T follicular helper cell (primary cell): Measurements from ENCODE around the gene BICRAL.
"Not testable (repeated sequence)": the region's sequence is repeated elsewhere in the genome, so short reads cannot be mapped to it uniquely, and the experiment has no call there.

Experiments
- DNase-seq: peaks from one replicate; pipeline ENCODE4 v3.0.0-alpha.2; 2020; ENCODE audit warnings: low read depth

BICRAL gene

GRCh38 chr6:42846505-42846904 is 64.7 kb downstream of the BICRAL start:
- DNase-seq = no peak

DNA sequence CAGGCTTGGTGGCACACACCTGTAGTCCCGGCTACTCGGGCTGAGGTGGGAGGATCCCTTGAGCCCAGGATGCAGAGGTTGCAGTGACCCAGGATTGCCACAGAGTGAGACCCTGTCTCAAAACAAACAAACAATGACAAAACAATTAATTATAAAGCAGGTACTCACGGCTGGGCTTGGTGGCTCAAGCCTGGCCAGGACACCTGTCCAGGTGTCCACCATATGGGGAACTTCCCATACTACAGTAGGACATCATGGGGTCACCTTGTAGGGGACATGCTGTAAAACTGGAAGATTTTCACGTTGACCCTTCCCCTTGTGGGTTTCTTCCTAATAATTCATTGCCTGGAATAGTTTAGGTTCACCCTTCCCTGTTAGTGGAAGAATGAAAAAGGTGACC is 66.8 kb downstream of the BICRAL start:
- no peak for DNase-seq

DNA sequence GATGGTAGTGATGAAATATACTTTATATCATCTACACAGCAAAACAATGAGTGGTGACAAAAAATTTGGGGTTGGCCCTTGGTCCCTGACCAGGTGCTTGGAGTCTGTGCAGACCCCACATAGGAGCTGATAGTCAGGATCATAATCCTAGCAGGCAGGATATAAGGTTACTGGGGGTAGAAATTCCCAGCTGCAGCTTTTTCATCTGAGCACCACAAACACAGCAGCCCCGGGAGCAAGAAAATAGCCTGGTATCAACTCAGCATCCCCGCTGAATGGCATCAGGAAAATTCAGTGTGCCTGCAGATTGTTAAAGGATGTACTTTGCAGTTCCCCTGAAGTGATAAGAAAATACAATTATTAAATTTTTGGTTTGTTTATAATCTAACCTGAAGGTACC is 69.7 kb downstream of the BICRAL start:
- DNase-seq = no peak

GRCh38 chr6:42860036-42860435 is 78.2 kb downstream of the BICRAL start:
- no peak for DNase-seq

DNA sequence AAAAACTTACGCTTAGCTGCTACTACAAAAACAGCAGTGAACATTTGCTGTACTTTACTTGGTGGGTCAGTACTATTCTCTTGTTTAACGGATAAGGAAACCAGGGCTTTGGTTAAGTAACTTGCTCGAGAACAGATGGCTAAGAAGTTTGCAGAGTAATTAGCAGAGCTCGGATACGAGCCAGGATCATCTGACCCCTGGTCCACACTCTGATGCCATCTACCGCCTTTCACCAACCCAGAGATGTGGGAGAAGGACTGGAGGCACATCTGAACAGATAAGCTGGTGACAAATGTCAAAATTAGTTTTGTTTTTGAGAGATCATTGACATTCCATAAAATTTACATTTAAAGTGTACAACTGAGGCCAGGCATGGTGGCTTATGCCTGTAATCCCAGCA is 78.6 kb downstream of the BICRAL start:
- DNase-seq = no peak

DNA sequence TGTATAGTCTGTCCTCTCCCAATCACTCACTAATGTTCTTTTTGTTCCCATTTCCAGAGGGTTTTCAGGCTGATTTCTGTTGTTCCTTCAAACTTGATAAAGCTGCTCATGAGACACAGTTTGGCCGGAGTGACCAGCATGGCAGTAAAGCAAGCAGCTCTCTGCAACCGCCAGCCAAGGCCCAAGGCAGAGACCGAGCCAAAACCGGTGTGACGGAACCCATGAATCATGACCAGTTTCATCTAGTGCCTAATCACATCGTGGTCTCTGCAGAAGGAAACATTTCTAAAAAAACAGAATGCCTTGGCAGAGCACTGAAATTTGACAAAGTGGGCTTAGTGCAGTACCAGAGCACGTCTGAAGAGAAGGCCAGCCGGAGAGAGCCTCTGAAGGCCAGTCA is 82.8 kb downstream of the BICRAL start:
- DNase-seq = no peak

- DNase-seq = no peak
Measured at GRCh38 chr6:42870145-42870936, 88.5 kb downstream of the BICRAL start.

DNA sequence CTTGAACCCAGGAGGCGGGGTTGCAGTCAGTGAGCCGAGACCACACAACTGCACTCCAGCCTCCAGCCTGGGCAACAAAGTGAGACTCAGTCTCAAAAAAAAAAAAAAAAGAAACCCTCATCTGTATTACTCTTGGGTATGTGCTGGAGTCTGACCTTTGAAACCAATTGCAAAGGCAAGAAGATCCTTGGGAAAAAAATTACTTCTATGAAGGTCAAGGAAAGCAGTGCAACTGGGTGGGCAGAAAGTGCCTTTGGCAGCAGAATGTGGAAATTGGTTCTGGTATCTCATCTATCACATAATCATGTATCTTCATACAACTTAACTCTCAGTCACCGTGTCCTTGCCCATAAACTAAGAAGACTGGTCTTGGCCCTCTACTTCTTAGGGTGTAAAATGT is 89.9 kb downstream of the BICRAL start:
- no peak for DNase-seq

DNA sequence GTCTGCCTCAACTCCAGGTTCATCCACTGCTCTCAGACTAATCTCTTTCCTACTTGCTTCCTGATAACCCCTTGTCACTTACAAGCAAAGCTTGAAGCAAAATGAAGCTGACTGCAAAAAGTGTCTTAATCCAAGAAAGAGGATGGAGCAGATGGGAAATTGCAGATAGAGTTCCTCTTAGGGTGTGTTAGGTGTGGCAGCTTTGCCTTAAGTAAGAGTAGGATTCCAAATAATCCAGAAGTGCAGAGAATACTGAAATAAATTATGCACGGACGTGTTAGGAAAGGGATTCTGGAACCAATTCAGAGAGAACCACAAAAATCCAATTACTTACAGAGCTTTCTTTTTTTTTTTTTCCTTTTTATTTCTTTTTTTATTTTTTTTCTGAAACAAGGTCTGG is 91.5 kb downstream of the BICRAL start:
- no peak for DNase-seq

- no peak for DNase-seq
Measured at GRCh38 chr6:42877695-42878094, 95.8 kb downstream of the BICRAL start.

GRCh38 chr6:42879372-42880239 is 97.8 kb downstream of the BICRAL start, which contains the start of gene RPL7L1:
TSS of gene RPL7L1 (plus strand) at chr6:42879616. CDS start at chr6:42879911, 295 bp downstream.
- peak; percentile 78 for DNase-seq

DNA sequence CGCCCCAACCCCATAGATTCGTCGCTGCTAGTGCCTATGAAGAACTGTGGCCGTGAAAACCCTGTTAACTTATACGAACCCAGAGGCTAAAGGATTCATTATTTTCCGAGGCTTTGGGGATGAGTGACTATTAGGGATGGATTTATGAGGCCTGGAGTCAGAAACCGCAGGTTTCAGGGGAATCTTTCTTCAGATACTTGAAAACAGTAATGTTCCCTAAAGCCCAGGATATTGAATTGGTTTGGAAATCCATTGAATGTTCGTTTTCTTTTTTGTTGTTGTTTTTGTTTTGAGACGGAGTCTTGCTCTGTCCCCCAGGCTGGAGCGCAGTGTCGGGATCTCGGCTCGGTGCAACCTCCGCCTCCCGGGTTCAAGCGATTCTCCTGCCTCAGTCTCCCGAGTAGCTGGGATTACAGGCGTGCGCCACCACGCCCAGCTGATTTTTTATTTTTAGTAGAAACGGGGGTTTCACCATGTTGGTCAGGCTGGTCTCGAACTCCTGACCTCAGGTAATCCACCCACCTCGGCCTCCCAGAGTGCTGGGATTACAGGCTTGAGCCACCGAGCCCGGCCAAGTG is 98.5 kb downstream of the BICRAL start:
- not testable (repeated sequence) for DNase-seq

DNA sequence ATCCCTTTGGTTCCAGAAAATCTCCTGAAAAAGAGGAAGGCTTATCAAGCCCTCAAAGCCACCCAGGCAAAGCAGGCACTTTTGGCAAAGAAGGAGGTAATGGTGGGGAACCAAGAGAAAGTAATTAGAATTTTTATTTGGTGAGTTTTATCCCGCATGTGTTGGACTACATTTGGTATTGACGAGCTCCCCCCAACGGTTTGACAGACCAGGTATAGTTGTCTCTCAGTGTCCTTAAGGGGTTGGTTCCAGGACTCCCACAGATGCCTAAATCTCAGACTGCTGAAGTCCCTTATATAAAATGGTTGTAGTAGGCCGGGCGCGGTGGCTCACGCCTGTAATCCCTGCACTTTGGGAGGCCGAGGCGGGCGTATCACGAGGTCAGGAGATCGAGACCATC is 99.0 kb downstream of the BICRAL start:
- not testable (repeated sequence) for DNase-seq

DNA sequence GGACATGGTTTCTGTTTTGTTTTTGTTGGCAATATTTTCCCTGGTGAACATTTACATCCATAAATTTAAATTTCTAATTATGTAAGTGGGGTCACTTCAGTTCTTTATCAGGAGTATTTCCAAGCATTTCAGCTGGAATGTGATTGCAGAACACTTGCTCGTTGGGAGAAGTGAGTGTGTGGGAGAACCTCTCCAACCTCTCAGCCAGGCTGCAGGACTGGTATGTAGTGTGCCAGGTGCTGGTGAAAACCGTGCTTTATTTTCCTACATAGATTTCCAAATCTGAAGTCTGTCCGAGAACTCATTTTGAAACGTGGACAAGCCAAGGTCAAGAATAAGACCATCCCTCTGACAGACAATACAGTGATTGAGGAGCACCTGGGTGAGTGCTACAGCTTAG is 103.8 kb downstream of the BICRAL start:
- no peak for DNase-seq

DNA sequence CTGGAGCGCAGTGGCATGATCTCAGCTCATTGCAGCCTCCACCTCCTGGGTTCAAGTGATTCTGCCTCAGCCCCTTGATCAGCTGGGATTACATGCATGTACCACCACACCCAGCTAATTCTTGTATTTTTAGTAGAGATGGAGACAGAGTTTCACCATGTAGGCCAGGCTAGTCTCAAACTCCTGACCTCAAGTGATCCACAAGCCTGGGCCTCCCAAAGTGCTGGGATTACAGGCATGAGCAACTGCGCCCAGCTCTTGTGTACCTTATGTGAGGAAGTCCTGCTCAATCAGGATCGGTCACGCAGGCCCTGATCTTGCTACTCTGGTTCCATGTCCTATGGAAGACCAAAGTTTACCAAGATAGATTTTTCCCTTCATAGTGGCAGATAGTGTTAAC is 106.3 kb downstream of the BICRAL start:
- not testable (repeated sequence) for DNase-seq

GRCh38 chr6:42889815-42890214 is 108.0 kb downstream of the BICRAL start:
- no peak for DNase-seq

- DNase-seq = peak; percentile 79
Measured at GRCh38 chr6:42890311-42891198, 108.7 kb downstream of the BICRAL start.

- no peak for DNase-seq
Measured at GRCh38 chr6:42891199-42891722, 109.4 kb downstream of the BICRAL start.

DNA sequence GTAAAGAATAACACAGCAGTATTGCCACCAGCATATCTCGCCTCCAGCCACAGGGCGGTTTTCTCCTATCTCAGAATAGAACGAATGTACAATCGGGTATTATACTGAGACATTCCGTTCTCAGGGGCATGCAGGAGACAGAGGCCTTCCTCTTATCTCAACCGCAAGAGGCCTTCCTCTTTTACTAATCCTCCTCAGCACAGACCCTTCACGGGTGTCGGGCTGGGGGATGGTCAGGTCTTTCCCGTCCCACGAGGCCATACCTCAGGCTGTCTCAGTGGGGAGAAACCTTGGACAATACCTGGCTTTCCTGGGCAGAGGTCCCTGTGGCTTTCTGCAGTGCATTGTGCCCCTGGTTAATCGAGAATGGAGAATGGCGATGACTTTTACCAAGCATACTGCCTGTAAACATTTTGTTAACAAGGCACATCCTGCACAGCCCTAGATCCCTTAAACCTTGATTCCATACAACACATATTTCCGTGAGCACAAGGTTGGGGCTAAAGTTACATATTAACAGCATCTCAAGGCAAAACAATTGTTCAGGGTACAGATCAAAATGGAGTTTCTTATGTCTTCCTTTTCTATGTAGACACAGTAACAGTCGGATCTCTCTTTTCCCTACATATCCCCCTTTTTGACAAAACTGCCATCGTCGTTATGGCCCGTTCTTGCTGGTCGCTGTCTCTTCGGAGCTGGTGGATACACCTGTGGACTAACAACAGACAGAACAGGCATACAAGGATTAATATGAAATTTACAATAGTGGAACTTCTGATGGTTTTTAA is 112.4 kb downstream of the BICRAL start:
- DNase-seq = not testable (repeated sequence)

DNA sequence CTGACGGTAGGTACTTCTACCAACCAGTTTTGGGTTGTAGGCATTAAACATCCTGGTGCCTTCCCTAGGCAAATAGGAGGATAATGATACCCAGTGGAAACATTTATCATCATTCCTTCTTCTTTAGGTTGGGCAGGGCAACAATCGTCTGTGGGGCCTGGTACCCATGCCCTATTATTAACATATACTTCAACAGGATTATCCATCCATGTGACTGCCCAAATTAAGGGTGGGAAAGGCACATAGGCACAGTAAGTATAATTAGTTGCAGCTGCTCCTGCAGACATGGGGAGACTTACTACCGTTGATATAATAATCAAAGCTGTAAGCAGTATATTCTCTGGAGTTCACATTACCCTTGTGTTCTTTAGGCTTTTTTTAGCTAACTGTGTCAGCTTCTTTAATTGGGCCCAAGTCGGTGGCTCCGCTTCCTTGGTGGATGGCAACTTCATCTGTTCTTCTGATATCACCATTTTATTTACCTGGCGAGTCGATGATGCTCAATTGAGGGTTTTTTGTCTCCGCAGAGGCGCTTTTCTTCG is 114.4 kb downstream of the BICRAL start:
- DNase-seq = no peak
